ENCODE measurements around the gene CDR2. TPM values are rescaled to one million over a fixed set of nuclear protein-coding genes. Genes with fewer than 3 reads are reported as not detected.
"Not testable (repeated sequence)": the region's sequence is repeated elsewhere in the genome, so short reads cannot be mapped to it uniquely, and the experiment has no call there.

Gene CDR2
- total and polyA plus RNA-seq, 12 donors = 11.3 to 31.2 (median 17.7) TPM

DNA sequence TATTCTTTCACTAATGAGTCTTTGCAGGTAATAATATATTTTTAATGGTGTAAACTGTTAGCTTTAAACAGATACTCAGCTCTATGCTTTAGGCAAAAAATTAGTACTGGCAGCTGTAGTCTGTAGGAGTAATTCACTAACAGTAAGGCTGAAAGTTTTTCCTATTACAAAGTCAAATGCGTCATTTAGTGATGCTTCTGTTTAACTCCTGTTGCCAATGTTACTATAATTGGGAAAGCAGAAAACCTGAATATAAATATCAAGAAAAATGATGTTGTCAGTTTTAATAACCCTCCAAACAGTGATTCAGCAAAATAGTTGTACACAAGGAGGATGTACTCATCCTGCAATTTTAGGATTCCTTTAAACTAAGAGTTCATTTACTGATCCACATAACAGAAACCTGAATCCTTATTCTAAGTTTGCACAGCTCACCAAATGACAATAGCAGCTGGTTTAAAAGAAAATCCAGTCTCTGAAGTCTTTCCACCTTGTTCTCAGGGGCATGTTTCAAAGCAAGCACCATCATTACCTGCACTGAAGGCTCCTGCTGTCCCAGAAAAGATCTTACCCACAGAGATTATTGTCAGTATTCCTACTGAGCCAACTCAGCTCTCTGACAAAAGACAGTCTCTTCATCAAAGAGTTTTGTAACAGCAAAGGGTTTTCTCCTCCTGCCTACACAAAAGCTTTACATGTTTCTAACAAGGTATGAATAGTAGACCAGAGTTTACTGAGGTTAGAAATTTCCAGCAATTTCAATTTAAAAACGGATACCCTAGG lies 4.2 kb downstream of the CDR2 start:
- no peak for DNase-seq
- Histone ChIP-seq H3K4me1 (replicated peaks in 1 of 2) (peaks cover 5 to 44% of the 10 kb centered on the region in 2 donors), H3K27me3 (no peaks in the 10 kb centered on the region), H3K27ac (peak overlapping the region in 3 of 5 donors; percentile 6 to 70 (median 67)), H3K36me3 (replicated peaks in 1 of 2) (no peaks in the 10 kb centered on the region), H3K9me3 (replicated peaks in 1 of 3) (no peaks in the 10 kb centered on the region), H3K4me3 (no peak overlapping the region)
- 68 to 80% (median 78%) methylated on average over 2 of the region's 2 CpGs for WGBS, 4 donors
- intact Hi-C loops (cut with DNase I) = no loop called here
- TF ChIP-seq, protein P1, sequence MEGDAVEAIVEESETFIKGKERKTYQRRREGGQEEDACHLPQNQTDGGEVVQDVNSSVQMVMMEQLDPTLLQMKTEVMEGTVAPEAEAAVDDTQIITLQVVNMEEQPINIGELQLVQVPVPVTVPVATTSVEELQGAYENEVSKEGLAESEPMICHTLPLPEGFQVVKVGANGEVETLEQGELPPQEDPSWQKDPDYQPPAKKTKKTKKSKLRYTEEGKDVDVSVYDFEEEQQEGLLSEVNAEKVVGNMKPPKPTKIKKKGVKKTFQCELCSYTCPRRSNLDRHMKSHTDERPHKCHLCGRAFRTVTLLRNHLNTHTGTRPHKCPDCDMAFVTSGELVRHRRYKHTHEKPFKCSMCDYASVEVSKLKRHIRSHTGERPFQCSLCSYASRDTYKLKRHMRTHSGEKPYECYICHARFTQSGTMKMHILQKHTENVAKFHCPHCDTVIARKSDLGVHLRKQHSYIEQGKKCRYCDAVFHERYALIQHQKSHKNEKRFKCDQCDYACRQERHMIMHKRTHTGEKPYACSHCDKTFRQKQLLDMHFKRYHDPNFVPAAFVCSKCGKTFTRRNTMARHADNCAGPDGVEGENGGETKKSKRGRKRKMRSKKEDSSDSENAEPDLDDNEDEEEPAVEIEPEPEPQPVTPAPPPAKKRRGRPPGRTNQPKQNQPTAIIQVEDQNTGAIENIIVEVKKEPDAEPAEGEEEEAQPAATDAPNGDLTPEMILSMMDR (IDR thresholded peaks at IDR 0.05) = no peak
- no peak for TF ChIP-seq POLR2A (IDR thresholded peaks at IDR 0.05)

DNA sequence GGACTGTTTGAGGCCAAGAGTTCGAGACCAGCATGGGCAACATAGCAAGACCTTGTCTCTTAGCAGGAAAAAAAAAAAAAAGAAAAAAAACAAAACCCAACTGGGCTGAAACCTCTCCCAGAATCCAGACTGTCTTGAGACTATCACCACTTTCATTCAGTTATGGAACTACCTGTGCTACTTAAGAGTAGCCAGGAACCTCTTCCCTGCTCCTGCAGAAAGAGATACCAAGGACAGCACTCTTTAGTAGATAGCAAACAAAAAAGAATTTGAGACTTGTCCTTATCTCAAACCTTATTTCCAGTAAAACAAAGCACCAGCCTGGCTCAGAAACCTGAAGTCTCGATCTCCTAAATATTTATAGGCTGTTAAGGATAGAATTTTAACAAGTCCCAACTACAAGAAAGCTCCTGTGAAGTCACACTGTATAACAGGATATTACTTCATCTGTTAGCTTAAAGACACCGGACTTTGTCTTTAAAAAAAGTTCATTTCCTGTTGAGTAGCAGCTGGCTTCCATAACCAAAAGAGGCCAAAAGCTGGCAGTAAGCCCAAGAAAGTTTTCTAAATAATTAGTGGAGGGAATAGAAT lies 5.1 kb downstream of the CDR2 start:
- 40 to 58% (median 52%) methylated on average over 3 of the region's 3 CpGs for WGBS, 4 donors
- Histone ChIP-seq H3K36me3 (replicated peaks in 1 of 2) (peaks cover 0 to 5% of the 10 kb centered on the region in 2 donors), H3K9me3 (replicated peaks in 1 of 3) (no peaks in the 10 kb centered on the region), H3K4me3 (no peak overlapping the region), H3K27me3 (no peaks in the 10 kb centered on the region), H3K4me1 (replicated peaks in 1 of 2) (peaks cover 5 to 41% of the 10 kb centered on the region in 2 donors), H3K27ac (peak overlapping the region in 4 of 5 donors; percentile 6 to 70 (median 36))
- no peak for DNase-seq
- no peak for TF ChIP-seq POLR2A (IDR thresholded peaks at IDR 0.05)
- TF ChIP-seq, protein P1 (IDR thresholded peaks at IDR 0.05) = no peak
- intact Hi-C loops (cut with DNase I) = no loop called here

DNA sequence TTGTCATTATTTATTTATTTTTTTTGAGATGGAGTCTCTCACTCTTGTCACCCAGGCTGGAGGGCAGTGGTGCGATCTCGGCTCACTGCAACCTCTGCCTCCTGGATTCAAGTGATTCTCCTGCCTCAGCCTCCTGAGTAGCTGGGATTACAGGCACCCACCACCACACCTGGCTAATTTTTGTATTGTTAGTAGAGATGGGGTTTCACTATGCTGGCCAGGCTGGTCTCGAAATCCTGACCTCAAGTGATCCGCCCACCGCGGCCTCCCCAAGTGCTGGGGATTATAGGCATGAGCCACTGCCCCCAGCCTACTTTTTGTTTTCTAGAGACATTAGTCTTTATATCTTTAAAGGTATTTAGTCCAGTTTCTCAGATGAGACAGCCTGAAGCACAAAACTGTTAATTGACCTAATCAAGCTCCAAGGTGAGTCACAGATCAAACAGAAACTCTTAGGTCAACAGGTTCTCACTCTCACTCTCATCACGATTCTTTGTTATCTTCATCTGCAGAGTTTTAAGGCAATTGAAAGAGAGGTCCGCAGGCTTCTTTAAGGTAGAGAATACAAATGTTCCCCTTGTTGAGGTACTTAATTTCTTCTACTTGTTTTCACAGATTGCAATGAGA lies 6.1 kb downstream of the CDR2 start:
- DNase-seq; H3K9me3 ChIP-seq (replicated peaks in 1 of 3); H3K4me3 ChIP-seq; H3K27me3 ChIP-seq; intact Hi-C loops (cut with DNase I): not testable (repeated sequence)
- peaks cover 1 to 37% of the 10 kb centered on the region in 2 donors for H3K4me1 ChIP-seq (replicated peaks in 1 of 2)
- peak overlapping the region in 1 of 5 donors; percentile 5 for H3K27ac ChIP-seq
- H3K36me3 ChIP-seq (replicated peaks in 1 of 2) = peaks cover 0 to 15% of the 10 kb centered on the region in 2 donors
- 91 to 95% (median 94%) methylated on average over 8 of the region's 8 CpGs for WGBS, 4 donors

DNA sequence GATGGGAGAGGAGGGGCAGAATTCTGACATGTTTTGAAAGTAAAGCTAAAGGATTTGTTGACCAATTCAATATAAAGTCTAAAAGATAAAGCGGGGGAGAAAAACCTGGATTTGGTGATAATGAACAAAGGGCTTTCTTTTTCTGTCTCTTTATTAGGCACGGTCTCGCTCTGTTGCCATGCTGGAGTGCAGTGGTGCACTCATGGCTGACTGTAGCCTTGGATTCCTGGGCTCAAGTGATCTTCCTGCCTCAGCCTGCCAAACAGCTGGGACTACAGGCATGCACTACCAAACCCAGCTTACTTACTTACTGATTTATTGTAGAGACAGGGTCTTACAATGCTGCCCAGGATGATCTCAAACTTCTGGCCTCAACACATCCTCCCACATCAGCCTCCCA lies 7.5 kb downstream of the CDR2 start:
- DNase-seq = no peak
- no peak overlapping the region for H3K4me3 ChIP-seq
- no peaks in the 10 kb centered on the region for H3K27me3 ChIP-seq
- no peak for TF ChIP-seq POLR2A (IDR thresholded peaks at IDR 0.05)
- TF ChIP-seq, protein P1 (IDR thresholded peaks at IDR 0.05) = no peak
- peaks cover 0 to 24% of the 10 kb centered on the region in 2 donors for H3K36me3 ChIP-seq (replicated peaks in 1 of 2)
- H3K9me3 ChIP-seq (replicated peaks in 1 of 3) = no peaks in the 10 kb centered on the region
- intact Hi-C loops (cut with DNase I) = no loop called here
- H3K27ac ChIP-seq = no peak overlapping the region
- H3K4me1 ChIP-seq (replicated peaks in 1 of 2) = peaks cover 0 to 24% of the 10 kb centered on the region in 2 donors
- 93 to 97% (median 95%) methylated on average over 3 of the region's 3 CpGs for WGBS, 4 donors

Data from adrenal gland (tissue), 12 donors.